ENCODE data around the gene FBXO33.
A peak's percentile ranks its signal among the peaks of the same experiment; 100 is the strongest.

FBXO33 gene

DNA sequence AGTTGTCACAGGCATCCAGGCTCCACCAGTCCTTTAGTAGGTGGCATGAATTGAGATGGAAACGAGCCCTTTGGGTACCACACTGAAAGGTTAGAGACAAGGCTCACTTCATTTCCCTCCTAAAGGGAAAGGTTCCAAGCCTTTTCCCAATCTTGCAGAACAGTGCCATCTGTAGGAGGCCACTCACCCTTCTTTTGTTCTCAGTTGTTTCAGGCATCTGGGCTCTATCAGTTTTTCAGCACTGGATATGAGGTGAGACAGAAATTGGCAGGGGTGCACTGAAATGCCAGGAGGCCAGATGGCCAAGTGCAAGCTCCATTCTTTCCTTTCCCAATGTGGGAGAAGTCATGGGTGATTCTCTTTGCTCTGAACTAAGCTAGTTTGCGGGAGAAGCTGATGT, 15.2 kb downstream of the FBXO33 start:
- Histone ChIP-seq H3K36me3 (ENCODE audit: control insufficient read depth, insufficient read depth, low read length) (no peaks in the 10 kb centered on the region), H3K27ac (no peak overlapping the region), H3K9ac (no peak overlapping the region), H3K4me1 (no peaks in the 10 kb centered on the region), H3K4me3 (ENCODE audit: low read depth, low read length) (no peak overlapping the region), H3K9me3 (ENCODE audit: control insufficient read depth, low read length) (no peaks in the 10 kb centered on the region), H3K4me2 (ENCODE audit: low read length) (no peak overlapping the region), H3K27me3 (ENCODE audit: control insufficient read depth, insufficient read depth, low read length) (no peaks in the 10 kb centered on the region), H2AFZ (no peak overlapping the region), H3K79me2 (peaks cover 66% of the 10 kb centered on the region)
- TF ChIP-seq CTCF (IDR thresholded peaks at IDR 0.05), result no peak

DNA sequence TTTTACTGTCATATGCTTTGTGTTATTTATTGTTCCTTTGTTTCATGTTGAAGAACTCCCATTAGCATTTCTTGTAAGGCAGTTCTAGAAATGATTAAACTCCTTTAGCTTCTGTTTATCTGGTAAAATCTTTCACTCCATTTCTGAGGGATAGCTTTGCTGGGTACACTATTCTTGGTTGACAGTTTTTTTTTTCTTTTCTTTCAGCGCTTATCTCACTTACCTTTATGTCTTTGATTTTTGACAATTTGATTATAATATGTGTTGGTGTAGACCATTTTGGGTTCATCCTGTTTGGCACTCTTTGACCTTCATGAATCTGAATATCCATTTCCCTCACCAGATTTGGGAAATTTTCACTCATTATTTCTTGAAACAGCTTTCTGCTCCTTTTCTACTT, 16.2 kb downstream of the FBXO33 start:
- Histone ChIP-seq H3K27me3 (ENCODE audit: control insufficient read depth, insufficient read depth, low read length) (no peaks in the 10 kb centered on the region), H3K36me3 (ENCODE audit: control insufficient read depth, insufficient read depth, low read length) (no peaks in the 10 kb centered on the region), H3K9ac (no peak overlapping the region), H3K79me2 (peaks cover 63% of the 10 kb centered on the region), H3K4me2 (ENCODE audit: low read length) (no peak overlapping the region), H3K4me1 (no peaks in the 10 kb centered on the region), H3K4me3 (ENCODE audit: low read depth, low read length) (no peak overlapping the region), H3K9me3 (ENCODE audit: control insufficient read depth, low read length) (no peaks in the 10 kb centered on the region), H2AFZ (no peak overlapping the region), H3K27ac (no peak overlapping the region)
- TF ChIP-seq CTCF (IDR thresholded peaks at IDR 0.05), result no peak

GRCh38 chr14:39406560-39406959, 25.7 kb downstream of the FBXO33 start:
- Histone ChIP-seq H3K4me2 (ENCODE audit: low read length) (no peak overlapping the region), H3K4me3 (ENCODE audit: low read depth, low read length) (no peak overlapping the region), H3K4me1 (no peaks in the 10 kb centered on the region), H3K36me3 (ENCODE audit: control insufficient read depth, insufficient read depth, low read length) (no peaks in the 10 kb centered on the region), H3K27me3 (ENCODE audit: control insufficient read depth, insufficient read depth, low read length) (no peaks in the 10 kb centered on the region), H3K9me3 (ENCODE audit: control insufficient read depth, low read length) (no peaks in the 10 kb centered on the region), H3K27ac (no peak overlapping the region), H3K79me2 (peaks cover 2% of the 10 kb centered on the region), H3K9ac (no peak overlapping the region), H2AFZ (no peak overlapping the region)
- TF ChIP-seq CTCF (IDR thresholded peaks at IDR 0.05), result no peak

GRCh38 chr14:39398382-39398781, 33.9 kb downstream of the FBXO33 start:
- H3K4me3 ChIP-seq (ENCODE audit: low read depth, low read length), result no peak overlapping the region
- no peaks in the 10 kb centered on the region for H3K27me3 ChIP-seq (ENCODE audit: control insufficient read depth, insufficient read depth, low read length)
- H3K4me1 ChIP-seq, result no peaks in the 10 kb centered on the region
- H3K9me3 ChIP-seq (ENCODE audit: control insufficient read depth, low read length), result no peaks in the 10 kb centered on the region
- H3K36me3 ChIP-seq (ENCODE audit: control insufficient read depth, insufficient read depth, low read length), result no peaks in the 10 kb centered on the region
- no peak for TF ChIP-seq CTCF (IDR thresholded peaks at IDR 0.05)
- H2AFZ ChIP-seq, result no peak overlapping the region
- no peak overlapping the region for H3K9ac ChIP-seq
- H3K4me2 ChIP-seq (ENCODE audit: low read length), result peak overlapping the region; percentile 1
- H3K79me2 ChIP-seq, result no peaks in the 10 kb centered on the region
- no peak overlapping the region for H3K27ac ChIP-seq

GRCh38 chr14:39396448-39396847, 35.8 kb downstream of the FBXO33 start:
- no peak for TF ChIP-seq CTCF (IDR thresholded peaks at IDR 0.05)
- Histone ChIP-seq H3K79me2 (no peaks in the 10 kb centered on the region), H3K27me3 (ENCODE audit: control insufficient read depth, insufficient read depth, low read length) (no peaks in the 10 kb centered on the region), H3K9me3 (ENCODE audit: control insufficient read depth, low read length) (no peaks in the 10 kb centered on the region), H3K4me2 (ENCODE audit: low read length) (no peak overlapping the region), H2AFZ (no peak overlapping the region), H3K9ac (no peak overlapping the region), H3K4me1 (no peaks in the 10 kb centered on the region), H3K36me3 (ENCODE audit: control insufficient read depth, insufficient read depth, low read length) (no peaks in the 10 kb centered on the region), H3K27ac (no peak overlapping the region), H3K4me3 (ENCODE audit: low read depth, low read length) (no peak overlapping the region)
